ENCODE data around the gene BMPR1B.

GRCh38 chr4:94877973-94878372 is 120.2 kb downstream of the BMPR1B start:
- TF ChIP-seq CTCF (IDR thresholded peaks at IDR 0.05) (no peak), EZH2 (IDR thresholded peaks at IDR 0.05; ENCODE audit: borderline replicate concordance, insufficient read depth, low read depth, low read length, poor library complexity, severe bottlenecking) (no peak)
